NCI-H1048 (cell line): ENCODE results near the gene FIG4.
"Not testable (repeated sequence)": the region's sequence is repeated elsewhere in the genome, so short reads cannot be mapped to it uniquely, and the experiment has no call there.

Experiments used
- DNase-seq: peaks from one replicate; lab custom pipeline; 2025; lab: John Stamatoyannopoulos, UW

Gene FIG4

GRCh38 chr6:109702791-109703190, 11.7 kb downstream of the FIG4 start:
- DNase-seq, result no peak

GRCh38 chr6:109705258-109705657, 14.2 kb downstream of the FIG4 start:
- DNase-seq, result peak; percentile 64

GRCh38 chr6:109706513-109706912, 15.4 kb downstream of the FIG4 start:
- DNase-seq, result no peak

GRCh38 chr6:109708099-109708498, 17.0 kb downstream of the FIG4 start:
- DNase-seq, result not testable (repeated sequence)

GRCh38 chr6:109713097-109713496, 22.0 kb downstream of the FIG4 start:
- no peak for DNase-seq

GRCh38 chr6:109714166-109714565, 23.1 kb downstream of the FIG4 start:
- no peak for DNase-seq

GRCh38 chr6:109714611-109715010, 23.5 kb downstream of the FIG4 start:
- DNase-seq, result no peak

GRCh38 chr6:109715616-109716015, 24.5 kb downstream of the FIG4 start:
- DNase-seq, result no peak

GRCh38 chr6:109717971-109718370, 26.9 kb downstream of the FIG4 start:
- no peak for DNase-seq

GRCh38 chr6:109718991-109719390, 27.9 kb downstream of the FIG4 start:
- no peak for DNase-seq

GRCh38 chr6:109720311-109720710, 29.2 kb downstream of the FIG4 start:
- no peak for DNase-seq

GRCh38 chr6:109722011-109722410, 30.9 kb downstream of the FIG4 start:
- DNase-seq, result no peak

- no peak for DNase-seq
Observed at GRCh38 chr6:109722564-109723254, 31.6 kb downstream of the FIG4 start.

- DNase-seq, result not testable (repeated sequence)
Observed at GRCh38 chr6:109725250-109725649, 34.2 kb downstream of the FIG4 start.

- DNase-seq, result no peak
Observed at GRCh38 chr6:109736273-109737025, 45.4 kb downstream of the FIG4 start.

- DNase-seq, result no peak
Observed at GRCh38 chr6:109738255-109738654, 47.2 kb downstream of the FIG4 start.

- no peak for DNase-seq
Observed at GRCh38 chr6:109738667-109739066, 47.6 kb downstream of the FIG4 start.

GRCh38 chr6:109739686-109740085, 48.6 kb downstream of the FIG4 start:
- DNase-seq, result no peak

GRCh38 chr6:109740787-109741186, 49.7 kb downstream of the FIG4 start:
- DNase-seq, result no peak

- no peak for DNase-seq
Observed at GRCh38 chr6:109743739-109744138, 52.6 kb downstream of the FIG4 start.

- not testable (repeated sequence) for DNase-seq
Observed at GRCh38 chr6:109744779-109745178, 53.7 kb downstream of the FIG4 start.

- no peak for DNase-seq
Observed at GRCh38 chr6:109747221-109747620, 56.1 kb downstream of the FIG4 start.

GRCh38 chr6:109759098-109759955, 68.2 kb downstream of the FIG4 start:
- peak; percentile 83 for DNase-seq
